B cell (primary cell): ENCODE measurements around the gene MYG1. TPM values are rescaled to one million over a fixed set of nuclear protein-coding genes. Genes with fewer than 3 reads are reported as not detected.
A peak's percentile ranks its signal among the peaks of the same experiment; 100 is the strongest.
"Not testable (repeated sequence)": the region's sequence is repeated elsewhere in the genome, so short reads cannot be mapped to it uniquely, and the experiment has no call there.

Source experiments
- ATAC-seq: fragments of 200-7000 bp; cut with Tn5 transposase; one replicate; pipeline ENCODE4 v1.10.0; 2021; ENCODE audit warnings: low read depth, mild to moderate bottlenecking, moderate number of reproducible peaks, moderate library complexity
- CTCF ChIA-PET: fragments of 350-600 bp; sonication (Branson Sonifier 250); formaldehyde crosslinking; loops from one replicate; lab custom pipeline; 2021; ENCODE audit warnings: antibody characterized with exemption, inconsistent platforms; lab: Charles Lee
- POLR2A ChIA-PET: fragments of 350-600 bp; sonication (Branson Sonifier 250); formaldehyde crosslinking; loops from one replicate; lab custom pipeline; 2021; ENCODE audit warnings: antibody characterized with exemption; lab: Charles Lee
- DNase-seq: peaks from one replicate; pipeline ENCODE4 v3.0.0; 2013
- H2AFZ ChIP-seq: 2 replicates; pipeline ENCODE4 v1.6.1; 2012; ENCODE audit warnings: mild to moderate bottlenecking, low read depth, low read length; ENCODE audit not compliant: insufficient read depth, poor library complexity, severe bottlenecking
- H3K27ac ChIP-seq, 2 donors: 1 replicate in 1 of 2; 2 replicates in 1 of 2; pipeline ENCODE4 v1.5.1; 2012 to 2013; ENCODE audit warnings: low read length in 2 of 2, mild to moderate bottlenecking in 2 of 2, moderate library complexity in 1 of 2
- H3K27me3 ChIP-seq, 4 experiments: fragments of 200-600 bp in 1 of 4; sonication (generic) in 1 of 4; replicated peaks in 1 of 4; 1 replicate in 2 of 4; 2 replicates in 2 of 4; pipeline versions ENCODE4 v1.6.1 to v1.7.0; 2013 to 2016; ENCODE audit warnings: low read length in 3 of 4, mild to moderate bottlenecking in 2 of 4, mixed read lengths in 1 of 4, moderate library complexity in 1 of 4; ENCODE audit not compliant: insufficient read depth in 4 of 4, control insufficient read depth in 3 of 4; ENCODE audit errors: control extremely low read depth in 1 of 4
- H3K36me3 ChIP-seq, 2 experiments: replicated peaks in 1 of 2; 1 replicate in 1 of 2; 2 replicates in 1 of 2; pipeline versions ENCODE4 v1.6.1 to v1.7.1; 2013; ENCODE audit warnings: low read length in 1 of 2; ENCODE audit not compliant: insufficient read depth in 2 of 2, control insufficient read depth in 1 of 2; ENCODE audit errors: control extremely low read depth in 1 of 2, extremely low read depth in 1 of 2
- H3K4me1 ChIP-seq, 2 donors: fragments of 200-600 bp in 1 of 2; sonication (generic) in 1 of 2; 1 replicate in 1 of 2; 2 replicates in 1 of 2; pipeline versions ENCODE4 v1.5.1 to v1.6.1; 2013 to 2017; ENCODE audit warnings: low read length in 2 of 2; ENCODE audit not compliant: control insufficient read depth in 2 of 2, insufficient read depth in 2 of 2
- H3K4me2 ChIP-seq: replicated peaks from 2 replicates; pipeline ENCODE3; 2012; ENCODE audit warnings: mild to moderate bottlenecking, low read depth, low read length; ENCODE audit not compliant: poor library complexity, severe bottlenecking
- H3K4me3 ChIP-seq, 5 experiments: fragments of 200-600 bp in 1 of 5; sonication (generic) in 1 of 5; 1 replicate in 3 of 5; 2 replicates in 2 of 5; pipeline versions ENCODE4 v1.5.1 to v1.7.0; 2011 to 2016; ENCODE audit warnings: low read length in 4 of 5, mild to moderate bottlenecking in 4 of 5, low read depth in 2 of 5, control low read depth in 1 of 5, moderate library complexity in 1 of 5; ENCODE audit not compliant: insufficient read depth in 1 of 5; ENCODE audit errors: control extremely low read depth in 1 of 5, extremely low read depth in 1 of 5
- H3K79me2 ChIP-seq: fragments of 200-600 bp; sonication (generic); one replicate; pipeline ENCODE4 v1.6.0; 2016; ENCODE audit warnings: low read length; ENCODE audit not compliant: control insufficient read depth, insufficient read depth
- H3K9ac ChIP-seq: fragments of 200-600 bp; sonication (generic); 2 replicates; pipeline ENCODE4 v1.6.1; 2017; ENCODE audit warnings: mild to moderate bottlenecking, low read length, moderate library complexity
- H3K9me3 ChIP-seq, 3 donors: one replicate each; pipeline versions ENCODE4 v1.6.1 to v1.7.1; 2013; ENCODE audit warnings: low read length in 2 of 3; ENCODE audit not compliant: control insufficient read depth in 2 of 3, insufficient read depth in 1 of 3; ENCODE audit errors: control extremely low read depth in 1 of 3
- H4K20me1 ChIP-seq: 2 replicates; pipeline ENCODE4 v1.6.0; 2012; ENCODE audit warnings: mild to moderate bottlenecking, low read length; ENCODE audit not compliant: insufficient read depth, control insufficient read depth, poor library complexity, severe bottlenecking
- H3K27ac Mint-ChIP-seq: one replicate; pipeline ENCODE4 v1.8.0; 2021; ENCODE audit warnings: mixed read lengths
- H3K27me3 Mint-ChIP-seq: one replicate; pipeline ENCODE4 v1.8.0; 2021; ENCODE audit warnings: mixed read lengths
- H3K4me1 Mint-ChIP-seq: one replicate; pipeline ENCODE4 v1.8.0; 2021; ENCODE audit warnings: mixed read lengths
- H3K4me3 Mint-ChIP-seq: one replicate; pipeline ENCODE4 v1.8.0; 2021; ENCODE audit warnings: mixed read lengths
- H3K9me3 Mint-ChIP-seq: one replicate; pipeline ENCODE4 v1.8.0; 2022; ENCODE audit warnings: mixed read lengths; ENCODE audit not compliant: insufficient read depth
- EZH2 ChIP-seq: IDR thresholded peaks from 2 replicates; pipeline ENCODE4 v1.6.1; 2012; ENCODE audit warnings: borderline replicate concordance, low read depth, mild to moderate bottlenecking, moderate library complexity, low read length; ENCODE audit not compliant: insufficient read depth, poor library complexity, severe bottlenecking
- WGBS: methylation state at CpG from one replicate; pipeline ENCODE4 v1.1.5; 2013; ENCODE audit warnings: missing lambda C conversion rate; ENCODE audit not compliant: insufficient coverage; 5-methylcytosine and 5-hydroxymethylcytosine counted together
- intact Hi-C: fragments of 100-400 bp; cut with micrococcal nuclease; formaldehyde crosslinking; loops from one replicate; pipeline ENCODE4 v1.10.0; 2022
- polyA plus RNA-seq: library from polyadenylated mRNA; depleted of rRNA; stranded (reverse); fragments of >200 nt; gene quantifications from 2 replicates; pipeline ENCODE4 v1.2.3, GENCODE V29; 2012
- total RNA-seq, 2 donors: library from RNA; stranded (reverse); fragments of 120-200 nt in 1 of 2; gene quantifications; 1 replicate in 1 of 2; 2 replicates in 1 of 2; pipeline versions ENCODE4 v1.2.3 to v1.2.4, GENCODE V29; 2013 to 2022
- TF ChIP-seq, protein P1 (sequence below): fragments of 200-600 bp; IDR thresholded peaks from one replicate; pipeline ENCODE4 v1.8.0; 2022; ENCODE audit warnings: antibody characterized with exemption, mild to moderate bottlenecking

The MYG1 gene
- total and polyA plus RNA-seq, 2 donors (not counting 1 experiment from before 2014, with no cell fraction given), result 46.4 to 48.4 TPM

GRCh38 chr12:53295891-53296219 is 3.6 kb upstream of the MYG1 start:
- no peaks in the 10 kb centered on the region for H3K9me3 Mint-ChIP-seq
- H3K9me3 ChIP-seq, result no peaks in the 10 kb centered on the region
- peaks cover 50% of the 10 kb centered on the region for H3K79me2 ChIP-seq
- H3K4me1 ChIP-seq, result peaks cover 31 to 45% of the 10 kb centered on the region in 2 donors
- intact Hi-C loops, result loop anchor here (1.0 to 5.0 kb wide), 8 partner anchors 25 to 331 kb away; partner anchors contain the start of genes AAAS, ATF7, CSAD and ESPL1
- peak overlapping the region; percentile 77 for H3K9ac ChIP-seq
- H3K27ac Mint-ChIP-seq, result peak overlapping the region; percentile 99
- peak overlapping the region; percentile 100 for H3K4me3 Mint-ChIP-seq
- no peaks in the 10 kb centered on the region for H3K27me3 Mint-ChIP-seq
- WGBS, result 19% methylated on average over 7 of the region's 12 CpGs
- no peak for TF ChIP-seq EZH2
- TF ChIP-seq, protein P1, sequence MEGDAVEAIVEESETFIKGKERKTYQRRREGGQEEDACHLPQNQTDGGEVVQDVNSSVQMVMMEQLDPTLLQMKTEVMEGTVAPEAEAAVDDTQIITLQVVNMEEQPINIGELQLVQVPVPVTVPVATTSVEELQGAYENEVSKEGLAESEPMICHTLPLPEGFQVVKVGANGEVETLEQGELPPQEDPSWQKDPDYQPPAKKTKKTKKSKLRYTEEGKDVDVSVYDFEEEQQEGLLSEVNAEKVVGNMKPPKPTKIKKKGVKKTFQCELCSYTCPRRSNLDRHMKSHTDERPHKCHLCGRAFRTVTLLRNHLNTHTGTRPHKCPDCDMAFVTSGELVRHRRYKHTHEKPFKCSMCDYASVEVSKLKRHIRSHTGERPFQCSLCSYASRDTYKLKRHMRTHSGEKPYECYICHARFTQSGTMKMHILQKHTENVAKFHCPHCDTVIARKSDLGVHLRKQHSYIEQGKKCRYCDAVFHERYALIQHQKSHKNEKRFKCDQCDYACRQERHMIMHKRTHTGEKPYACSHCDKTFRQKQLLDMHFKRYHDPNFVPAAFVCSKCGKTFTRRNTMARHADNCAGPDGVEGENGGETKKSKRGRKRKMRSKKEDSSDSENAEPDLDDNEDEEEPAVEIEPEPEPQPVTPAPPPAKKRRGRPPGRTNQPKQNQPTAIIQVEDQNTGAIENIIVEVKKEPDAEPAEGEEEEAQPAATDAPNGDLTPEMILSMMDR, result no peak
- H3K27ac ChIP-seq, result peak overlapping the region; percentile 69 to 86
- CTCF ChIA-PET, result interaction anchor here (0.7 to 24.0 kb wide), 13 partner anchors 9 to 214 kb away, joined by 3 to 721 read pairs (median 4); partner anchors contain the start of genes AAAS and ITGB7
- peak overlapping the region; percentile 81 for H2AFZ ChIP-seq
- DNase-seq, result no peak
- peak overlapping the region; percentile 67 for H3K4me2 ChIP-seq
- peaks cover 5 to 24% of the 10 kb centered on the region in 2 experiments for H3K36me3 ChIP-seq
- H3K4me3 ChIP-seq, result peak overlapping the region; percentile 64 to 96 (median 82)
- peaks cover 24% of the 10 kb centered on the region for H4K20me1 ChIP-seq
- no peaks in the 10 kb centered on the region for H3K27me3 ChIP-seq
- ATAC-seq, result no peak
- H3K4me1 Mint-ChIP-seq, result peaks cover 55% of the 10 kb centered on the region
- POLR2A ChIA-PET, result interaction anchor here (0.8 to 2.9 kb wide), 10 partner anchors 8 to 217 kb away, joined by 4 to 15 read pairs (median 7); partner anchors contain the start of genes AAAS, CSAD, ESPL1 and SP1

- not testable (repeated sequence) for H3K27me3 ChIP-seq, H3K9me3 Mint-ChIP-seq, H3K9me3 ChIP-seq, H3K9ac ChIP-seq, H2AFZ ChIP-seq, H3K4me3 ChIP-seq, H3K27me3 Mint-ChIP-seq, DNase-seq, ATAC-seq, H3K27ac ChIP-seq
- H3K36me3 ChIP-seq, result peaks cover 5 to 30% of the 10 kb centered on the region in 2 experiments
- H3K4me2 ChIP-seq, result peak overlapping the region; percentile 67
- Mint-ChIP-seq H3K4me1 (peaks cover 64% of the 10 kb centered on the region), H3K4me3 (peak overlapping the region; percentile 100), H3K27ac (peak overlapping the region; percentile 71)
- intact Hi-C loops, result loop anchor here (5.0 kb wide), 1 partner anchor 330 kb away; the partner anchor contains the start of gene ATF7
- H4K20me1 ChIP-seq, result peaks cover 24% of the 10 kb centered on the region
- WGBS, result 99% methylated on average over 10 of the region's 10 CpGs
- peaks cover 31 to 51% of the 10 kb centered on the region in 2 donors for H3K4me1 ChIP-seq
- ChIA-PET CTCF (interaction anchor here (1.0 to 24.0 kb wide), 6 partner anchors 9 to 137 kb away, joined by 3 to 721 read pairs (median 9); partner anchors contain the start of genes AAAS, ESPL1 and ITGB7), POLR2A (interaction anchor here (0.6 kb wide), 1 partner anchor 151 kb away, joined by 4 read pairs; no protein-coding TSS in a partner anchor)
- H3K79me2 ChIP-seq, result peaks cover 59% of the 10 kb centered on the region
Observed at GRCh38 chr12:53297106-53297505, 2.4 kb upstream of the MYG1 start.
